Trophoblast cell (in vitro differentiated cells and primary cell): ENCODE results near the gene EPN2.
"Not testable (repeated sequence)": the region's sequence is repeated elsewhere in the genome, so short reads cannot be mapped to it uniquely, and the experiment has no call there.

Experiments used
- DNase-seq, 2 donors: peaks; one replicate each; pipeline ENCODE4 v3.0.0-alpha.2; 2016
- H2AFZ ChIP-seq: 2 replicates; pipeline ENCODE4 v1.6.1; 2013; ENCODE audit warnings: low read length, moderate library complexity, mild to moderate bottlenecking; ENCODE audit not compliant: insufficient read depth, poor library complexity
- H2AK5ac ChIP-seq: 2 replicates; pipeline ENCODE4 v1.6.1; 2013; ENCODE audit warnings: mild to moderate bottlenecking, low read length
- H2BK120ac ChIP-seq: 2 replicates; pipeline ENCODE4 v1.6.1; 2013; ENCODE audit warnings: low read length, mild to moderate bottlenecking, moderate library complexity; ENCODE audit not compliant: insufficient read depth, poor library complexity
- H2BK12ac ChIP-seq: 2 replicates; pipeline ENCODE4 v1.6.1; 2013; ENCODE audit warnings: mild to moderate bottlenecking, low read length, moderate library complexity
- H2BK5ac ChIP-seq: 2 replicates; pipeline ENCODE4 v1.6.1; 2013; ENCODE audit warnings: low read length, low read depth, moderate library complexity, mild to moderate bottlenecking; ENCODE audit not compliant: poor library complexity
- H3K14ac ChIP-seq: 2 replicates; pipeline ENCODE4 v1.6.1; 2013; ENCODE audit warnings: mild to moderate bottlenecking, low read length
- H3K18ac ChIP-seq: 2 replicates; pipeline ENCODE4 v1.6.1; 2013; ENCODE audit warnings: mild to moderate bottlenecking, low read length
- H3K23ac ChIP-seq: 2 replicates; pipeline ENCODE4 v1.6.1; 2013; ENCODE audit warnings: low read length
- H3K27ac ChIP-seq: 2 replicates; pipeline ENCODE4 v1.5.1; 2013; ENCODE audit warnings: low read depth, mild to moderate bottlenecking, inconsistent platforms, low read length, moderate library complexity
- H3K27me3 ChIP-seq: 2 replicates; pipeline ENCODE4 v1.6.1; 2013; ENCODE audit warnings: inconsistent platforms, mild to moderate bottlenecking, low read length, moderate library complexity; ENCODE audit not compliant: insufficient read depth
- H3K36me3 ChIP-seq, 2 experiments: 1 replicate in 1 of 2; 2 replicates in 1 of 2; pipeline ENCODE4 v1.6.1; 2013; ENCODE audit warnings: low read length in 2 of 2, mild to moderate bottlenecking in 2 of 2, moderate library complexity in 1 of 2; ENCODE audit not compliant: insufficient read depth in 2 of 2, control insufficient read depth in 1 of 2
- H3K4ac ChIP-seq: 2 replicates; pipeline ENCODE4 v1.6.1; 2013; ENCODE audit warnings: low read depth, mild to moderate bottlenecking, low read length, moderate library complexity
- H3K4me1 ChIP-seq, 2 experiments: 1 replicate in 1 of 2; 2 replicates in 1 of 2; pipeline ENCODE4 v1.6.1; 2013; ENCODE audit warnings: low read length in 2 of 2, mild to moderate bottlenecking in 2 of 2, moderate library complexity in 1 of 2; ENCODE audit not compliant: insufficient read depth in 2 of 2, control insufficient read depth in 1 of 2
- H3K4me2 ChIP-seq: 2 replicates; pipeline ENCODE4 v1.6.1; 2013; ENCODE audit warnings: inconsistent platforms, mild to moderate bottlenecking, low read length, moderate library complexity
- H3K4me3 ChIP-seq: 2 replicates; pipeline ENCODE4 v1.5.1; 2013; ENCODE audit warnings: mild to moderate bottlenecking, low read depth, low read length, inconsistent platforms
- H3K79me1 ChIP-seq: one replicate; pipeline ENCODE4 v1.6.1; 2013; ENCODE audit warnings: low read length
- H3K79me2 ChIP-seq: 2 replicates; pipeline ENCODE4 v1.6.1; 2013; ENCODE audit warnings: low read length, mild to moderate bottlenecking; ENCODE audit not compliant: control insufficient read depth, insufficient read depth, poor library complexity
- H3K9ac ChIP-seq: 2 replicates; pipeline ENCODE4 v1.6.1; 2013; ENCODE audit warnings: mild to moderate bottlenecking, low read length
- H3K9me3 ChIP-seq: 2 replicates; pipeline ENCODE4 v1.6.1; 2013; ENCODE audit warnings: low read depth, mild to moderate bottlenecking, control low read depth, inconsistent platforms, low read length; ENCODE audit not compliant: insufficient read depth
- H4K12ac ChIP-seq: 2 replicates; pipeline ENCODE4 v1.6.1; 2013; ENCODE audit warnings: low read depth, mild to moderate bottlenecking, low read length, moderate library complexity
- H4K8ac ChIP-seq: 2 replicates; pipeline ENCODE4 v1.6.1; 2013; ENCODE audit warnings: low read depth, mild to moderate bottlenecking, low read length, moderate library complexity
- H4K91ac ChIP-seq: one replicate; pipeline ENCODE4 v1.6.1; 2013; ENCODE audit warnings: low read depth, mild to moderate bottlenecking, low read length, moderate library complexity
- WGBS: extraction: QIAGEN DNeasy Blood & Tissue Kit; methylation state at CpG from one replicate; pipeline ENCODE4 v1.1.7; 2013; ENCODE audit warnings: missing lambda C conversion rate; ENCODE audit not compliant: insufficient read length, insufficient coverage; ENCODE audit errors: extremely low coverage; 5-methylcytosine and 5-hydroxymethylcytosine counted together

The EPN2 gene

DNA sequence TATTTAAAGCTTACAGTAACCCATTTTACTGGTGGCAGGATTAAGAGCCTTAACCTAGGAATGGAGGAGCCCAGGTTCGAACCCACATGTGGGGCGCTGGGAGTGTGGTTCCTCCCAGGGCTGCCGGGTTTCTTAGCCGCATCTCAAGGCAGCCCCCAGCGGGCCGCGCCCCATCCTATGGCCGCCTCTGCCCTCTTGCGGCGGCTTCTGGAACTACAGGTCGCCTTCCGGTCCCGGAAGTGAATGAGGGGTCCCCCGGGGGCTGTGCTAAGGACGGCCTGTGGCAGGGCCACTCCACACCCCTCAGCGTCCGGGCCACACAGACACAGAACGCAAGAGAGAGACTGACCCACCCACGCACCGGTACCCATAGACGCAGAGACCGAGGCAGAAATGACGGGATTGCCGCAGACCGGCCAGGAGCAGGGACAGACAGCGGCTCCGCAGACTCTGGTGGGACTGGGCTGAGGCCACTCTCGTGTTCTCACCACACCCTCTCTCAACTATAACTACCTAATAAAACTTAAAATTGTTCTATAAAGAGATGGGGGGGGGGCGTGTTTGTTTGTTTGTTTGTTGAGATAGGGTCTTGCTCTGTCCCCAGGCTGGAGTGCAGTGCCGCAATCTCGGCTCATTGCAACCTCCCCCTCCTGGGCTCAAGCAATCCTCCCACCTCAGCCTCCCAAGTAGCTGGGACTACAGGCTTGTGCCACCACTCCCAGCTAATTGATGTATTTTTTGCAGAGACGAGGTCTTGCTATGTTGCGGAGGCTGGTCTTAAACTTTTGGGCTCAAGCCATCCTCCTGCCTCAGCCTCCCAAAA, 40.6 kb upstream of the EPN2 start:
- H3K27me3 ChIP-seq, H3K79me1 ChIP-seq, H3K18ac ChIP-seq, H3K23ac ChIP-seq, H2AK5ac ChIP-seq, H3K9ac ChIP-seq, H2BK12ac ChIP-seq, H3K36me3 ChIP-seq, H3K4ac ChIP-seq, H3K9me3 ChIP-seq, H3K79me2 ChIP-seq, DNase-seq, H3K27ac ChIP-seq, H3K4me1 ChIP-seq: not testable (repeated sequence)
- H3K4me3 ChIP-seq = peak overlapping the region; percentile 57
- H3K4me2 ChIP-seq = peak overlapping the region; percentile 39
- no CpG with 5 or more reads among the region's 33 CpGs for WGBS
- peak overlapping the region; percentile 24 for H2BK120ac ChIP-seq
- H4K91ac ChIP-seq = peak overlapping the region; percentile 74
- H2AFZ ChIP-seq = peak overlapping the region; percentile 35
- H4K12ac ChIP-seq = peak overlapping the region; percentile 74
- peak overlapping the region; percentile 52 for H2BK5ac ChIP-seq
- peak overlapping the region; percentile 88 for H4K8ac ChIP-seq
- H3K14ac ChIP-seq = peak overlapping the region; percentile 67

DNA sequence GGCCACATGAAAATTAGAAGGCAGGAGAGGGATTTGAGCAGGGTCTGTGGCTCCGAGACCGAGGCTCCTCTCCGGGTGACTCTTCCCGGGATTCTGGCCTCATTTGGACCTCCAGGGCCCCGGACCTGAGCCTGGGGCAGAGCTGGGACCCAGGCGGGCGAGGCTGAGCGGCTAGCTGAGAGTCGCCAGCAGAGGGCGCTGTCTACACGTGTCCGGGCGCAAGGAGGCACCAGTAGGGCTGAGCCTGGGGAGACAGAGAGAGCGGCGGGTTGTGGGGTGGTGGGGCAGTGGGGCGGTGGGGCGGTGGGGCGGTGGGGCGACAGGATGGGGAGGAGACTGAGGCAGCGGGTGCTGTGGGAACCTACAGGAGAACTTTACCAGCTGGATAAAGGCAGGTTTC, 34.7 kb upstream of the EPN2 start:
- not testable (repeated sequence) for H2BK5ac ChIP-seq, H3K18ac ChIP-seq, H3K79me1 ChIP-seq, H4K91ac ChIP-seq, DNase-seq, H3K23ac ChIP-seq, H3K79me2 ChIP-seq, H3K4me2 ChIP-seq, H3K36me3 ChIP-seq, H2BK120ac ChIP-seq, H3K4ac ChIP-seq, H3K9ac ChIP-seq, H3K4me3 ChIP-seq, H3K4me1 ChIP-seq, H4K12ac ChIP-seq, H3K27ac ChIP-seq, H4K8ac ChIP-seq, H3K14ac ChIP-seq, H3K27me3 ChIP-seq, H3K9me3 ChIP-seq, H2BK12ac ChIP-seq, H2AFZ ChIP-seq, H2AK5ac ChIP-seq
- no CpG with 5 or more reads among the region's 20 CpGs for WGBS

GRCh38 chr17:19203429-19203828, 33.7 kb upstream of the EPN2 start:
- not testable (repeated sequence) for H3K9me3 ChIP-seq, H2BK120ac ChIP-seq, H3K27ac ChIP-seq, H3K79me1 ChIP-seq, H3K4me2 ChIP-seq, H3K36me3 ChIP-seq, H2AFZ ChIP-seq, H2BK5ac ChIP-seq, H3K27me3 ChIP-seq, H3K4me3 ChIP-seq, H3K4ac ChIP-seq, H4K12ac ChIP-seq, H3K14ac ChIP-seq, H3K23ac ChIP-seq, H3K79me2 ChIP-seq, H4K8ac ChIP-seq, H2AK5ac ChIP-seq, DNase-seq, H3K4me1 ChIP-seq, H2BK12ac ChIP-seq, H3K18ac ChIP-seq, H4K91ac ChIP-seq, H3K9ac ChIP-seq
- WGBS = no CpG with 5 or more reads among the region's 3 CpGs

- H3K4me1 ChIP-seq, H4K91ac ChIP-seq, H3K9ac ChIP-seq, H2BK12ac ChIP-seq, H3K14ac ChIP-seq, DNase-seq, H3K23ac ChIP-seq, H4K8ac ChIP-seq, H3K79me2 ChIP-seq, H3K4me3 ChIP-seq, H2AFZ ChIP-seq, H3K4ac ChIP-seq, H3K9me3 ChIP-seq, H3K18ac ChIP-seq, H3K79me1 ChIP-seq, H3K27me3 ChIP-seq, H2BK5ac ChIP-seq, H4K12ac ChIP-seq, H2BK120ac ChIP-seq, H2AK5ac ChIP-seq, H3K36me3 ChIP-seq, H3K4me2 ChIP-seq, H3K27ac ChIP-seq: not testable (repeated sequence)
- no CpG with 5 or more reads among the region's 67 CpGs for WGBS
These were observed 21.9 kb upstream of the EPN2 start for GRCh38 chr17:19215074-19215860.
